ENCODE data around the gene CGB1.
"Not testable (repeated sequence)": the region's sequence is repeated elsewhere in the genome, so short reads cannot be mapped to it uniquely, and the experiment has no call there.

Gene CGB1

GRCh38 chr19:49057636-49058234 lies 21.0 kb upstream of the CGB1 start, which contains the start of gene CGB7:
TSS of gene CGB7 (minus strand) at chr19:49057749. CDS start at chr19:49055375, 2,374 bp downstream.
- no peak for DNase-seq

GRCh38 chr19:49056902-49057596 lies 20.4 kb upstream of the CGB1 start:
- DNase-seq: not testable (repeated sequence)

GRCh38 chr19:49056101-49056901 lies 19.6 kb upstream of the CGB1 start:
- DNase-seq: no peak

GRCh38 chr19:49050376-49051033 lies 13.8 kb upstream of the CGB1 start:
- DNase-seq: not testable (repeated sequence)

GRCh38 chr19:49049834-49050233 lies 13.1 kb upstream of the CGB1 start:
- DNase-seq: not testable (repeated sequence)

- DNase-seq: not testable (repeated sequence)
These were observed 12.3 kb upstream of the CGB1 start, which contains the start of gene CGB8 for GRCh38 chr19:49049011-49049410. TSS of gene CGB8 (minus strand) at chr19:49049111. CDS start at chr19:49048739, 372 bp downstream.

- not testable (repeated sequence) for DNase-seq
These were observed 6.9 kb upstream of the CGB1 start, which contains the start of gene CGB5 for GRCh38 chr19:49043548-49043947. TSS of gene CGB5 (plus strand) at chr19:49043848. CDS start at chr19:49044210, 362 bp downstream.

- not testable (repeated sequence) for DNase-seq
These were observed 6.0 kb upstream of the CGB1 start for GRCh38 chr19:49042666-49043065.

GRCh38 chr19:49042177-49042576 lies 5.5 kb upstream of the CGB1 start:
- DNase-seq: no peak

GRCh38 chr19:49039736-49040135 lies 3.0 kb upstream of the CGB1 start:
- not testable (repeated sequence) for DNase-seq

GRCh38 chr19:49038557-49039276 lies 2.0 kb upstream of the CGB1 start:
- not testable (repeated sequence) for DNase-seq

- DNase-seq: not testable (repeated sequence)
These were observed 1.4 kb upstream of the CGB1 start for GRCh38 chr19:49038111-49038510.

GRCh38 chr19:49031642-49032301 lies 4.9 kb downstream of the CGB1 start, which contains the start of gene CGB2:
TSS of gene CGB2 (plus strand) at chr19:49031890. CDS start at chr19:49032096, 206 bp downstream.
- not testable (repeated sequence) for DNase-seq

- not testable (repeated sequence) for DNase-seq
These were observed 6.4 kb downstream of the CGB1 start for GRCh38 chr19:49030323-49030722.

GRCh38 chr19:49029749-49030148 lies 6.9 kb downstream of the CGB1 start:
- DNase-seq: not testable (repeated sequence)

- DNase-seq: not testable (repeated sequence)
These were observed 8.0 kb downstream of the CGB1 start for GRCh38 chr19:49028686-49029085.

GRCh38 chr19:49025599-49025998 lies 11.1 kb downstream of the CGB1 start:
- not testable (repeated sequence) for DNase-seq

- DNase-seq: not testable (repeated sequence)
These were observed 11.6 kb downstream of the CGB1 start for GRCh38 chr19:49025088-49025487.

GRCh38 chr19:49024233-49024632 lies 12.5 kb downstream of the CGB1 start, which contains the start of gene CGB3:
TSS of gene CGB3 (minus strand) at chr19:49024333. CDS start at chr19:49023971, 362 bp downstream.
- DNase-seq: not testable (repeated sequence)

GRCh38 chr19:49022116-49022515 lies 14.6 kb downstream of the CGB1 start:
- no peak for DNase-seq
